ENCODE results near the gene ACSM3. TPM values are rescaled to one million over a fixed set of nuclear protein-coding genes. Genes with fewer than 3 reads are reported as not detected.

ACSM3 gene
- total and polyA plus RNA-seq, 4 donors = 29.2 to 71.8 (median 50.3) TPM

GRCh38 chr16:20746461-20746860 lies 17.4 kb upstream of the ACSM3 start:
- no peak overlapping the region for H3K9ac ChIP-seq (ENCODE audit: low read depth in 1 of 2, low read length in 2 of 2)
- H3K4me1 ChIP-seq (ENCODE audit: control insufficient read depth in 4 of 4, insufficient read depth in 4 of 4, low read length in 3 of 4) = peaks cover 0 to 18% (median 15%) of the 10 kb centered on the region in 4 donors
- H3K9me3 ChIP-seq (ENCODE audit: control insufficient read depth in 4 of 4, low read length in 3 of 4) = no peaks in the 10 kb centered on the region
- no peak overlapping the region for H3K27ac ChIP-seq (ENCODE audit: low read depth in 1 of 2, low read length in 2 of 2)
- 97% methylated on average over 3 of the region's 3 CpGs for WGBS
- no peaks in the 10 kb centered on the region for H3K27me3 ChIP-seq (ENCODE audit: control insufficient read depth in 4 of 4, insufficient read depth in 4 of 4, low read length in 3 of 4)
- no peak overlapping the region for H3K4me3 ChIP-seq (ENCODE audit: low read depth in 1 of 3, low read length in 3 of 3)
- TF ChIP-seq TAF1 (conservative IDR thresholded peaks at IDR 0.05) (no peak), CTCF (IDR thresholded peaks at IDR 0.05; ENCODE audit: low read depth, low read length, missing input control) (no peak), ATF3 (IDR thresholded peaks at IDR 0.05) (no peak), ZBTB33 (IDR thresholded peaks at IDR 0.05) (no peak), SP1 (IDR thresholded peaks at IDR 0.05) (no peak), MAX (IDR thresholded peaks at IDR 0.05) (no peak), FOXA1 (IDR thresholded peaks at IDR 0.05) (no peak), GABPA (IDR thresholded peaks at IDR 0.05 in 1 of 2, conservative IDR thresholded peaks at IDR 0.05 in 1 of 2) (no peak), YY1 (IDR thresholded peaks at IDR 0.05) (no peak)
- no peaks in the 10 kb centered on the region for H3K36me3 ChIP-seq (ENCODE audit: control insufficient read depth in 4 of 4, insufficient read depth in 3 of 4, low read depth in 1 of 4, low read length in 3 of 4)
- no peak for DNase-seq (ENCODE audit: low spot score)

GRCh38 chr16:20747030-20747816 lies 16.6 kb upstream of the ACSM3 start:
- Histone ChIP-seq H3K27me3 (ENCODE audit: control insufficient read depth in 4 of 4, insufficient read depth in 4 of 4, low read length in 3 of 4) (no peaks in the 10 kb centered on the region), H3K4me3 (ENCODE audit: low read depth in 1 of 3, low read length in 3 of 3) (no peak overlapping the region), H3K9me3 (ENCODE audit: control insufficient read depth in 4 of 4, low read length in 3 of 4) (no peaks in the 10 kb centered on the region), H3K36me3 (ENCODE audit: control insufficient read depth in 4 of 4, insufficient read depth in 3 of 4, low read depth in 1 of 4, low read length in 3 of 4) (no peaks in the 10 kb centered on the region), H3K9ac (ENCODE audit: low read depth in 1 of 2, low read length in 2 of 2) (no peak overlapping the region), H3K27ac (ENCODE audit: low read depth in 1 of 2, low read length in 2 of 2) (no peak overlapping the region), H3K4me1 (ENCODE audit: control insufficient read depth in 4 of 4, insufficient read depth in 4 of 4, low read length in 3 of 4) (peaks cover 0 to 13% (median 11%) of the 10 kb centered on the region in 4 donors)
- WGBS = 80% methylated on average over 4 of the region's 4 CpGs
- TF ChIP-seq TAF1 (conservative IDR thresholded peaks at IDR 0.05) (no peak), YY1 (IDR thresholded peaks at IDR 0.05) (no peak), CTCF (IDR thresholded peaks at IDR 0.05; ENCODE audit: low read depth, low read length, missing input control) (no peak), JUND (IDR thresholded peaks at IDR 0.05) (no peak), HNF4A (conservative IDR thresholded peaks at IDR 0.05) (no peak), SP1 (IDR thresholded peaks at IDR 0.05) (no peak), RAD21 (IDR thresholded peaks at IDR 0.05) (no peak), FOXA1 (IDR thresholded peaks at IDR 0.05) (no peak), HNF4G (IDR thresholded peaks at IDR 0.05) (no peak)
- no peak for DNase-seq (ENCODE audit: low spot score)
